Mucosa of descending colon (tissue), 3 donors: ENCODE measurements around the gene NRCAM. TPM values are rescaled to one million over a fixed set of nuclear protein-coding genes. Genes with fewer than 3 reads are reported as not detected.
"Not testable (repeated sequence)": the region's sequence is repeated elsewhere in the genome, so short reads cannot be mapped to it uniquely, and the experiment has no call there.

Experiments used
- ATAC-seq: fragments of 200-7000 bp; cut with Tn5 transposase; one replicate; pipeline ENCODE4 v1.9.1; 2020; ENCODE audit warnings: mild to moderate bottlenecking, moderate library complexity
- DNase-seq, 3 donors: peaks; one replicate each; pipeline ENCODE4 v3.0.0-alpha.2; 2020
- H3K36me3 ChIP-seq: fragments of 200-600 bp; one replicate; pipeline ENCODE4 v1.8.0; 2021; ENCODE audit warnings: low read depth, mild to moderate bottlenecking
- H3K4me1 ChIP-seq: fragments of 200-600 bp; one replicate; pipeline ENCODE4 v1.8.0; 2021; ENCODE audit warnings: low read depth, mild to moderate bottlenecking
- H3K4me3 ChIP-seq: fragments of 200-600 bp; one replicate; pipeline ENCODE4 v1.8.0; 2021; ENCODE audit warnings: mild to moderate bottlenecking
- H3K9me3 ChIP-seq: fragments of 200-600 bp; one replicate; pipeline ENCODE4 v1.8.0; 2021; ENCODE audit warnings: mild to moderate bottlenecking
- intact Hi-C, 2 donors: fragments of 100-400 bp; cut with DNase I in 1 of 2; cut with micrococcal nuclease in 1 of 2; formaldehyde crosslinking; loops; one replicate each; pipeline versions ENCODE4 v1.11.0 to v1.11.1; 2022; cut with DNase I, micrococcal nuclease
- total RNA-seq, 3 donors: library from RNA; stranded (reverse); fragmentation: NEBNext Ultra II Directional in 2 of 3; extraction: Animal tissue kit (Norgen Biotek cat#: 25700) in 2 of 3; gene quantifications; one replicate each; pipeline versions ENCODE4 v1.2.1 to v1.2.4, GENCODE V29; 2021 to 2023
- TF ChIP-seq, protein P1 (sequence below): fragments of 200-600 bp; IDR thresholded peaks from one replicate; pipeline ENCODE4 v1.8.0; 2022; ENCODE audit warnings: antibody characterized with exemption, mild to moderate bottlenecking
- donor health status: DM: no; HTN: no; CAD: no; lungs with moderate emphysema.
- donor health status: DM: no; HTN: no; CAD: no.
- donor health status: DM: no; HTN: yes; CAD: no.

The NRCAM gene
- total RNA-seq, 3 donors from 2014 or later: 1.0 to 3.4 (median 2.3) TPM

DNA sequence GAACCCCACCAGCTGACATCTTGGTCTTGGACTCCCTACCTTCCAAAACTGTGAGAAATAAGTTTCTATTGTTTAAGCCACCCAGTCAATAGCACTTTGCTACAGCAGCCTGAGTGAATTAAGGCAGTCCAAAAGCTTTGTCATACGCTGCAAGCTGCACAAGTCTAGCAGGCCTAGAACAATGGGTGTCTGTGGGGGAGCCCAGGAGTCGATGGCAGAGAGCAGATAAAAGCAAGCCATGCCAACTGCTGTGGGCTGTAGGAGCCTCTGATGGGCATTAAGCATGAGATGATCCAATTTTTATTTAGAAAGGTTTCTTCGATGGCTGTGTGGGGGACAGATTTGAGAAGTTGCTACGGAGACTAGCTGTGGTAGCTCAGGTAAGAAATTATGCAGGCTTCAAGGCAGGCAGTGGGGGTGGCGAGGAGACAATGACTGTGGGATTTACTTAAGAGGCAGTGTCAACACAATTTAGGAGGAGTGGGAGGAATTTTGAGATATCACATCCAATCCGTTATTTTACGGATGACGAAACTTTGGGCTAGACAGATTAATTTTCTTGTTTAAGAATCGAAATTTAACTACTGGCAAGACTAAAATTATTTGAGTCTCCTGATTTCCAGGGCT is 110.4 kb downstream of the NRCAM start:
- TF ChIP-seq, protein P1, sequence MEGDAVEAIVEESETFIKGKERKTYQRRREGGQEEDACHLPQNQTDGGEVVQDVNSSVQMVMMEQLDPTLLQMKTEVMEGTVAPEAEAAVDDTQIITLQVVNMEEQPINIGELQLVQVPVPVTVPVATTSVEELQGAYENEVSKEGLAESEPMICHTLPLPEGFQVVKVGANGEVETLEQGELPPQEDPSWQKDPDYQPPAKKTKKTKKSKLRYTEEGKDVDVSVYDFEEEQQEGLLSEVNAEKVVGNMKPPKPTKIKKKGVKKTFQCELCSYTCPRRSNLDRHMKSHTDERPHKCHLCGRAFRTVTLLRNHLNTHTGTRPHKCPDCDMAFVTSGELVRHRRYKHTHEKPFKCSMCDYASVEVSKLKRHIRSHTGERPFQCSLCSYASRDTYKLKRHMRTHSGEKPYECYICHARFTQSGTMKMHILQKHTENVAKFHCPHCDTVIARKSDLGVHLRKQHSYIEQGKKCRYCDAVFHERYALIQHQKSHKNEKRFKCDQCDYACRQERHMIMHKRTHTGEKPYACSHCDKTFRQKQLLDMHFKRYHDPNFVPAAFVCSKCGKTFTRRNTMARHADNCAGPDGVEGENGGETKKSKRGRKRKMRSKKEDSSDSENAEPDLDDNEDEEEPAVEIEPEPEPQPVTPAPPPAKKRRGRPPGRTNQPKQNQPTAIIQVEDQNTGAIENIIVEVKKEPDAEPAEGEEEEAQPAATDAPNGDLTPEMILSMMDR: no peak
- ATAC-seq (no peak), DNase-seq (no peak)
- H3K4me3 ChIP-seq: no peak overlapping the region
- intact Hi-C loops: no loop called here
- no peaks in the 10 kb centered on the region for H3K36me3 ChIP-seq
- H3K9me3 ChIP-seq: no peaks in the 10 kb centered on the region
- H3K4me1 ChIP-seq: no peaks in the 10 kb centered on the region

DNA sequence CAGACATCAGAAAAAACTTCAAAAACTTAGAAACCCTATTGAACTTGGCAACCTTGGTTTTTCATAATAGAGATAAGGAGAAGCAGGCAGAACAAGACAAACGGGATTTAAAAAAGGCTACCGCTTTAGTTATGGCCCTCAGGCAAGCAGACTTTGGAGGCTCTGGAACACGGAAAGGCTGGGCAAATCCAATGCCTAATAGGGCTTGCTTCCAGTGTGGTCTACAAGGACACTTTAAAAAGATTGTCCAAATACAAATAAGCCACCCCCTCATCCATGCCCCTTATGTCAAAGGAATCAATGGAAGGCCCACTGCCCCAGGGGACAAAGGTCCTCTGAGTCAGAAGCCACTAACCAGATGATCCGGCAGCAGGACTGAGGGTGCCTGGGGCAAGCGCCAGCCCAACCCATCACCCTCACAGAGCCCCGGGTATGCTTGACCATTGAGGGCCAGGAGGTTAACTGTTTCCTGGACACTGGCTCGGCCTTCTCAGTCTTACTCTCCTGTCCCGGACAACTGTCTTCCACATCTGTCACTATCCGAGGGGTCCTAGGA is 115.3 kb downstream of the NRCAM start:
- Histone ChIP-seq H3K9me3 (no peaks in the 10 kb centered on the region), H3K4me3 (no peak overlapping the region), H3K4me1 (no peaks in the 10 kb centered on the region), H3K36me3 (no peaks in the 10 kb centered on the region)
- TF ChIP-seq, protein P1: no peak
- intact Hi-C loops: no loop called here
- DNase-seq (peak in 1 of 3 donors; percentile 6), ATAC-seq (peak; percentile 31)

DNA sequence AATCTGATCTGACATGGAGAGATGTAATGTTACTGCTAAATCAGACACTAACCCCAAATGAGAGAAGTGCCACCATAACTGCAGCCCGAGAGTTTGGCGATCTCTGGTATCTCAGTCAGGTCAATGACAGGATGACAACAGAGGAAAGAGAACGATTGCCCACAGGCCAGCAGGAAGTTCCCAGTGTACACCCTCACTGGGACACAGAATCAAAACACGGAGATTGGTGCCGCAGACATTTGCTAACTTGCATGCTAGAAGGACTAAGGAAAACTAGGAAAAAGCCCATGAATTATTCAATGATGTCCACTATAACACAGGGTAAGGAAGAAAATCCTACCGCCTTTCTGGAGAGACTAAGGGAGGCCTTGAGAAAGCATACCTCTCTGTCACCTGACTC is 115.8 kb downstream of the NRCAM start:
- ATAC-seq, DNase-seq, H3K9me3 ChIP-seq, H3K4me3 ChIP-seq, H3K4me1 ChIP-seq, H3K36me3 ChIP-seq, intact Hi-C loops: not testable (repeated sequence)

DNA sequence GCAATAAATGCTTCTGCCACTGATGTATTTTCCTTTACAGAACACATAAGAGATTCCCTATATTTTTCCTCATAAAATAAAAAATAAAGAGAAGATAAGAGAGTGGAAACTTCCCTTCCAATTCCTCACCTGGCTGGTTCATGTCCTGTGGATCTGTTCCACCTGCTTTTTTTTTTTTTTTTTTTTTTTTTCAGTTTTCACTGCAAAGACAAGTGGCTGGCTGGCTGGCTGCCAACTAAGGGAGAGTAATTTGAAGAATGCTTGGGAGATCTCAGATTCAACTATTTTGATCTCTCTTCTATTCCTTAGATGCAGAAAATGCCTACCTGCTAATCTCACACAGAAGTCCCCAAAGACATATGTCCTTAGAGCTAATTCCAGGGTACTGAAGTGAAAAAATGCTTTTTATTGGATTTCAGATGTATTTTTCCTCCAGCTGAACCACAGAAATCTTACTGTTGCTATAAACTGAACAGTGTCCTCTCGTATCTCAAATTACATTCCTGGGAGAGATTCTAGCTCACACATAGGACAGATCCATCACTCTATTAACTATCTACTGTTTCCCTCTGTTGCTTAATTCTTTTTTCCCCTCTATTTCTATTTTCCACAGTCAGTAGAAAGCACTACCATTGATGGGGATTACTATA is 120.8 kb downstream of the NRCAM start:
- Histone ChIP-seq H3K4me1 (no peaks in the 10 kb centered on the region), H3K36me3 (no peaks in the 10 kb centered on the region), H3K4me3 (no peak overlapping the region), H3K9me3 (no peaks in the 10 kb centered on the region)
- intact Hi-C loops: no loop called here
- peak in 1 of 3 donors; percentile 31 for DNase-seq
- TF ChIP-seq, protein P1: no peak
- no peak for ATAC-seq

DNA sequence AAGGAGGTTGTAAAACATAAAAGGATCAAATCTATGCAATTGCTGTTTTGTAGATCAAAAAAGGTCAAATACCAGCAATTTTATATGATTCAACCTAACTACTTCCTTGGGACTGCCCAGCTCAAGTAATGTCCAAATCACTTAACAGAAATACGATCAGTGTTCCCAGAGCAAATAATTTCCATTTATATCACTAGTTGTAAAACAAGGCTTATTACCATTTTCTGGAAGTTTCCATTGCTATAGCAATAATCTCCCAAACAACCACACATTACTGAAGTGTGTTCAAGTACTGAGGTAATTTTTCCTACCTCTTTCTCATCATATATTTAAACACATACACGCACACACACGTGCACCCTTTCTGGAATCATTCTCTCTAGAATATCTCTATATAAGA is 123.3 kb downstream of the NRCAM start:
- H3K4me1 ChIP-seq: no peaks in the 10 kb centered on the region
- no peaks in the 10 kb centered on the region for H3K36me3 ChIP-seq
- no peaks in the 10 kb centered on the region for H3K9me3 ChIP-seq
- intact Hi-C loops: no loop called here
- no peak for DNase-seq
- TF ChIP-seq, protein P1: no peak
- H3K4me3 ChIP-seq: no peak overlapping the region
- peak; percentile 24 for ATAC-seq

DNA sequence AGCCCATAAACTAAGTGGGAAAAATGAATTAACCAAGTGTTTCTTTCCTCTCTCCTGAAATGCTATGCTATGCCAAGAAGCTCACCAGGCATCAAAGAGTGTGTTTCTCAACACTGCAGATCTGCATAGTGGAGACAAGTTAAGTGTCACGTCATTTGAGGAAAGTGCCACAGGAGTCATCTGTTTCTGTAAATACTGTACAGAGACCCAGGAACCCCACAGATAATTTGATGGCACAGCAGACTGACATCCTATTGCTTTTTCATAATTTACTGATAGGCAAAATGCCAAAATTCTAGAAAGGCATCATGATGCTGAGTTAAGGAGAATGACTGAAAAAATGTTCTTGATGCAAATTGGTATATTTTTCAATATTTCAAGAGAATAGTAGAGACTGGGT is 124.3 kb downstream of the NRCAM start:
- ATAC-seq: no peak
- H3K4me1 ChIP-seq: no peaks in the 10 kb centered on the region
- TF ChIP-seq, protein P1: no peak
- H3K36me3 ChIP-seq: no peaks in the 10 kb centered on the region
- intact Hi-C loops: no loop called here
- no peaks in the 10 kb centered on the region for H3K9me3 ChIP-seq
- H3K4me3 ChIP-seq: no peak overlapping the region
- DNase-seq: no peak
